Epidermal melanocyte (primary cell): ENCODE data around the gene INTS12.
A peak's percentile ranks its signal among the peaks of the same experiment; 100 is the strongest.
"Not testable (repeated sequence)": the region's sequence is repeated elsewhere in the genome, so short reads cannot be mapped to it uniquely, and the experiment has no call there.

Source experiments
- DNase-seq: peaks from one replicate; pipeline ENCODE4 v3.0.0; 2011; ENCODE audit warnings: low spot score; ENCODE audit not compliant: insufficient read length

INTS12 gene, protein sequence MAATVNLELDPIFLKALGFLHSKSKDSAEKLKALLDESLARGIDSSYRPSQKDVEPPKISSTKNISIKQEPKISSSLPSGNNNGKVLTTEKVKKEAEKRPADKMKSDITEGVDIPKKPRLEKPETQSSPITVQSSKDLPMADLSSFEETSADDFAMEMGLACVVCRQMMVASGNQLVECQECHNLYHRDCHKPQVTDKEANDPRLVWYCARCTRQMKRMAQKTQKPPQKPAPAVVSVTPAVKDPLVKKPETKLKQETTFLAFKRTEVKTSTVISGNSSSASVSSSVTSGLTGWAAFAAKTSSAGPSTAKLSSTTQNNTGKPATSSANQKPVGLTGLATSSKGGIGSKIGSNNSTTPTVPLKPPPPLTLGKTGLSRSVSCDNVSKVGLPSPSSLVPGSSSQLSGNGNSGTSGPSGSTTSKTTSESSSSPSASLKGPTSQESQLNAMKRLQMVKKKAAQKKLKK

GRCh38 chr4:105708181-105709080 lies at the start of gene INTS12, which contains the start of gene GSTCD:
Gene INTS12, minus strand, starts transcription at chr4:105708689. Its CDS starts 8,684 bp downstream, at chr4:105700005.
Gene GSTCD, plus strand, starts transcription at chr4:105708784. Its CDS starts 8,830 bp downstream, at chr4:105717614.
- peak; percentile 84 for DNase-seq

DNA sequence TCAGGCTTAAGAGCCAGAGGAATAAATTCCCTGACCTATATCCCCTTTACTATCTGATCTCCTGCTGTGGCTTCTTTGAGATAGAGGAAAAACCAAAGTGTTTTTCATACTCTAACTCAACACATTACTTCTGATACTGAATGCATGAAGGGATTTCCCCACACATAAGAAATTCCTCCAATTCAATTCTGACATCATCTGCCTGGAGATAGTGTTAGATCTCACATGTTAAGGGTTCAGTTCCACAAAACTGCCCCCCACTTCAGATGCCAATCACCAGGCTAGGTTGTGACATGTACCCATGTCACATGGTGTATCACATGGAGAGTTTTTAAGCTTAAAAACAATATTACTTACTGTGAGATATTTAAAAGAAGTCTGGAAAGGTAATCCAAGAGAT lies 46.9 kb upstream of the INTS12 start:
- no peak for DNase-seq

DNA sequence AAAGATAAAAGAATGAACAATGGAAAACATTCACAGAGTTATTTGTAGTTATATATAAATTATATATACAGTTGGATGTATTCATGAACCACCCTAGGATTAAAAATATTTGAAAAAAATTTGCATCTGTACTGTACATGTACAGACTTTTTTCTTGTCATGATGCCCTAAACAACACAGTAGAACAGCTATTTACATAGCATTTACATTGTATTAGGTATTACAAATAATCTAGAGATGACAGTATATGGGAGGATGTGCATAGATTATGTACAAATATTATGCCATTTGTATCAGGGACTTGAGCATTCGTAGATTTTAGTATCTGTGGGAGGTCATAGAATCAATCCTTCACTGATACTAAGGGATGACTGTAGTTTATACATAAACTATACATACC lies 44.9 kb upstream of the INTS12 start:
- no peak for DNase-seq

GRCh38 chr4:105751718-105752299 lies 43.3 kb upstream of the INTS12 start:
- no peak for DNase-seq

- no peak for DNase-seq
These were observed 39.7 kb upstream of the INTS12 start for GRCh38 chr4:105748222-105748621.

- DNase-seq, result no peak
These were observed 33.1 kb upstream of the INTS12 start for GRCh38 chr4:105741548-105741947.

- DNase-seq, result not testable (repeated sequence)
These were observed 26.7 kb upstream of the INTS12 start for GRCh38 chr4:105735217-105735616.

- not testable (repeated sequence) for DNase-seq
These were observed 21.4 kb upstream of the INTS12 start for GRCh38 chr4:105729895-105730294.

DNA sequence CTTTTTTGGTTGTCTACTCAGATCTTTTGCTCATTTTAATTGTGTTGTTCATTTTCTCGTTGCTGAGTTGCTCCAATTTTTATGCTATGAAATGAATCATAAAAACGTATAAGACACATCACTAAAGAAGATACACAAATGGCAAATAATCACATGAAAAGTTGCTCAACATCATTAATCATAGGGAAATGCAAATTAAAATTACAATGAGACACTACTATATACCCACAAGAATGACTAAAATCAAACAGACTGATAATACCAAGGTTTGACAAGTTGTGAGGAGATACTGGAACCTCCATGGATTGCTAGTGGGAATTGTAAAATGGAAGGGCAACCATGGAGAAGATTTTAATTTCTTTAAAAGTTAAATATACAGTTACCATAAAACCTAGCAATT lies 17.1 kb upstream of the INTS12 start:
- DNase-seq, result no peak

GRCh38 chr4:105719204-105719603 lies 10.7 kb upstream of the INTS12 start:
- DNase-seq, result no peak

- DNase-seq, result peak; percentile 38
These were observed 7.3 kb upstream of the INTS12 start for GRCh38 chr4:105715692-105716278.

- DNase-seq, result no peak
These were observed 6.4 kb upstream of the INTS12 start for GRCh38 chr4:105714932-105715331.

GRCh38 chr4:105714071-105714521 lies 5.6 kb upstream of the INTS12 start:
- no peak for DNase-seq

GRCh38 chr4:105712766-105713165 lies 4.3 kb upstream of the INTS12 start:
- DNase-seq, result no peak

- DNase-seq, result no peak
These were observed 2.2 kb upstream of the INTS12 start for GRCh38 chr4:105710678-105711077.

- DNase-seq, result no peak
These were observed 1.6 kb upstream of the INTS12 start for GRCh38 chr4:105710012-105710600.

DNA sequence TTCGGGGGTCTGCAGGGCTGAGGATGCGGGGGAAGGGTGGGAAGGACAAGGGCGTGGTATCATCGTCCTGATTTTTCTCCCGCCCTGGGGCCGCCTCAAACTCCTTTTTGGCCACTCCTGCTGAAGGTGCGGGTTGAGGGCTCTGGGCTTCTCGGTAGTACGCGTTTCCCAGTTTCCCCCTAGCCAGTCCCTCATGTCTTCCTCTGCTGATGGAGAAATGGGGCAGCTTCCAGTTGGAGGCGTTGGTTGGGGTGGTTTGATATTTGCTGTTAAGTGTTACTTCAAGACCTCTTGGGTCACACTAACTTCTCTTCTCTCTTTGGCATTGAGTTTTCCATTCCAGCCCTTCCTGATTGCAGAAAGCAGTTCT lies 577 bp upstream of the INTS12 start:
- no peak for DNase-seq

GRCh38 chr4:105707782-105708180 lies 708 bp downstream of the INTS12 start:
- no peak for DNase-seq

DNA sequence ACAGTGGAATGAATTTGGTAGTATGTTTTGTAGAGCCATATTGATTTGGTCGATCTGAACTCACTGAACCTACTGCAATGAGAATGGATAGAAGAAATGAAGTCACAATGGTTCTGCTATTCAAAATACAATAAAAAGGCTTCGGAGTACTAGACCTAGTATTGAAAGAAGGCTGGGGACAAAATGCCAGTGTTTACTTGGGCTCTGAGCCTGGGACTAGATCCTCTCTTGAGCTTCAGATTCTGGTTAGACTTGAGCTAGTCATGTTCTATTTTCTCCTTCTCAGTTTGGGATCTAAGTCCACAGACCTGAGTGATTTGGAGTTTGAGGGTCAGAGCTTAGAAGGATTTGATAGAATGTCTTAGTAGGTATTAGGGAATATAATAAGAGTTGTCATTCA lies 9.9 kb downstream of the INTS12 start:
- no peak for DNase-seq

DNA sequence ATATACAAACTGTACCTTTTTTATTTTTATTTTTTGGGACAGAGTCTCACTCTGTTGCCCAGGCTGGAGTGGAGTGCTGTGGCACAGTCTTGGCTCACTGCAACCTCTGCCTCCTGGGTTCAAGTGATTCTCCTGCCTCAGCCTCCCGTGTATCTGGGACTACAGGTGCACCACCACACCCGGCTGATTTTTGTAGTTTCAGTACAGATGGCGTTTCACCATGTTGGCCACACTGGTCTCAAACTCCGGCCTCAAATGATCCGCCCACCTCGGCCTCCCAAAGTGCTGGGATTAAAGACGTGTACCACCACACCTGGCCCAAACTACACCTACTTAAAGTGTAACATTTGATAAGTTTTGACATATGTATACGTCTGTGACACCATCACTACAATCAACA lies 12.7 kb downstream of the INTS12 start:
- not testable (repeated sequence) for DNase-seq

DNA sequence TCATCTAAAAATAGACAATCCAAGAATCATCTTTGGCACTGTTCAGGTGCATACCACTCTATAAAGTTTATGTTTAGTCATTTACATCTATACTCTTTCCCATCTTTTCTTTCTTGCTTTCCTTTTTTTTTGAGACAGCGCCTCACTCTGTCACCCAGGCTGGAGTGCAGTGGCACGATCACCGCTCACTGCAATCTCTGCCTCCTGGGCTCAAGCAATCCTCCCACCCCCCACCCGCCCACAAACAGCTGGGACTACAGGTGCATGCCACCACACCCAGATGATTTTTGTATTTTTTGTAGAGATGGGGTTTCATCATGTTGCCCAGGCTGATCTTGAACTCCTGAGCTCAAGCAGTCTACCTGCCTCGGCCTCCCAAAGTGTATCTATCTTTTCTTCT lies 13.7 kb downstream of the INTS12 start:
- DNase-seq, result not testable (repeated sequence)
